Kidney (tissue), 14 donors: ENCODE measurements around the gene RNASE1. TPM values are rescaled to one million over a fixed set of nuclear protein-coding genes. Genes with fewer than 3 reads are reported as not detected.

Experiments
- DNase-seq, 5 donors: peaks; one replicate each; pipeline ENCODE4 v3.0.0-alpha.2; 2013 to 2020
- FAIRE-seq: peaks from 2 replicates; lab custom pipeline; 2012; peaks lifted over from hg19 to GRCh38; lab: Jason Lieb, UNC
- H3K27ac ChIP-seq, 2 donors: one replicate each; pipeline ENCODE4 v1.7.0; 2013; ENCODE audit warnings: low read depth in 2 of 2, low read length in 2 of 2, inconsistent platforms in 1 of 2
- H3K27me3 ChIP-seq: one replicate; pipeline ENCODE4 v1.7.1; 2013; ENCODE audit warnings: low read length, inconsistent platforms; ENCODE audit not compliant: control insufficient read depth, insufficient read depth
- H3K36me3 ChIP-seq, 3 donors: one replicate each; pipeline versions ENCODE4 v1.7.0 to v1.7.1; 2013; ENCODE audit warnings: low read length in 3 of 3, control low read depth in 1 of 3, inconsistent platforms in 1 of 3; ENCODE audit not compliant: insufficient read depth in 3 of 3, control insufficient read depth in 2 of 3
- H3K4me1 ChIP-seq, 3 donors: one replicate each; pipeline versions ENCODE4 v1.7.0 to v1.7.1; 2013; ENCODE audit warnings: low read length in 3 of 3, inconsistent platforms in 1 of 3, low read depth in 1 of 3; ENCODE audit not compliant: control insufficient read depth in 2 of 3, insufficient read depth in 2 of 3
- H3K4me3 ChIP-seq, 3 donors: one replicate each; pipeline versions ENCODE4 v1.7.0 to v1.8.1; 2013; ENCODE audit warnings: low read length in 3 of 3, control low read depth in 1 of 3, inconsistent platforms in 1 of 3
- H3K9ac ChIP-seq, 3 donors: one replicate each; pipeline versions ENCODE4 v1.7.0 to v1.7.1; 2013; ENCODE audit warnings: low read length in 3 of 3, control low read depth in 1 of 3, inconsistent platforms in 1 of 3
- H3K9me3 ChIP-seq, 3 donors: one replicate each; pipeline versions ENCODE4 v1.7.0 to v1.7.1; 2013; ENCODE audit warnings: low read length in 3 of 3, control low read depth in 1 of 3, inconsistent platforms in 1 of 3; ENCODE audit not compliant: control insufficient read depth in 2 of 3, insufficient read depth in 1 of 3
- intact Hi-C: fragments of 100-400 bp; cut with DNase I; formaldehyde crosslinking; loops from one replicate; pipeline ENCODE4 v1.11.1; 2022
- polyA plus RNA-seq: library from polyadenylated mRNA; stranded (reverse); fragments of 350-450 nt; fragmentation: Illumina TruSeq; extraction: RNeasy Lipid Tissue Mini Kit (QIAGEN cat#74804); gene quantifications from one replicate; pipeline ENCODE4 v1.2.3, GENCODE V29; 2014; ENCODE audit warnings: low read depth, low replicate concordance; ENCODE audit not compliant: insufficient read depth
- total RNA-seq: library from RNA; stranded (reverse); fragmentation: NEBNext Ultra II Directional; extraction: Animal tissue kit (Norgen Biotek cat#: 25700); gene quantifications from one replicate; pipeline ENCODE4 v1.2.1, GENCODE V29; 2021
- TF ChIP-seq, protein P1 (sequence below): IDR thresholded peaks from 3 replicates; pipeline ENCODE4 v1.5.1; 2012; ENCODE audit warnings: mild to moderate bottlenecking, moderate library complexity, borderline replicate concordance; ENCODE audit not compliant: insufficient read depth; ENCODE audit errors: extremely low read depth
- donor health status: control.
- donor health status: control.
- donor health status: control.
- donor health status: control.
- donor health status: control.
- donor health status: DM: yes; HTN: yes; CAD: no.
- donor health status: Normal renal cell carcinoma (clear cell type).

The RNASE1 gene
- total and polyA plus RNA-seq, 2 donors from 2014 or later: 201 to 476 TPM

DNA sequence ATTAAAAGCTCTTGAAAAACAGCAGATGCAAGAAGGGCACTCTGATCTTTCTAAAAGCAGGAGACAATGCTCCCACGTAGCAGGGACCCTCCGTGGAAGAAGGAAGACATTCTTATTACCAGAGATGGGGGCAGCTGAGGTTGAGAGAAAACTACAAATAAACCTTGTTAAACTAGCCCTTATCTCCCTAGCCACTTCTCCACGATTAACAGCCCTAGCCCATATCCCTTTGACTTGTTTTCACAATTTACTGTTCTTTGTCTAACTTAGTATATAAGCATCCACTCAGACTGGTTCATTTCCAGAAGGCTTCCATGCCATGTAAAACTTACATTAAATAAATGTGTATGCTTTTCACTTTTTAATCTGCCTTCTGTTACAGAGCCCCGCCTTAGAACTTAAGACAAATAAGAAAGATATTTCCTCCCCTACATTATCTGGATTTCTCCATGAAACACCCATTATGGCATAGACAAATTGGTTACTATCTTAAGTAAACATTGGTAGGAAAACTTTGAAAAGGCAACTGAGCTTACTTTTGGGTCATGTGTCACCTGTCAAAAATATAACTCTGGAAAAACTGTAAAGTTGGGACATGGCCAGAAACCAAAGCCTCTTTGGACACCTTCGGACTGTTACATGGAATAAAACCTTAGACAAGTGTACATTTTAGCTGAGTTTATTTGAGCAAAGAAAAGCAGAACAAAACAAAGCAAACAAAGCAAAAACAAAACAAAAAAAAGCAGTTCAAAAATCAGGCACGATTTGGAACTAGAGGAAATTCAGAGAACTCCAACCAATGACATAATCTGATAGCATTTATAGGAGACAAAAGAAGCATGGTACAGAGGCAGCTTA lies 4.9 kb upstream of the RNASE1 start:
- no peaks in the 10 kb centered on the region for H3K36me3 ChIP-seq
- TF ChIP-seq, protein P1, sequence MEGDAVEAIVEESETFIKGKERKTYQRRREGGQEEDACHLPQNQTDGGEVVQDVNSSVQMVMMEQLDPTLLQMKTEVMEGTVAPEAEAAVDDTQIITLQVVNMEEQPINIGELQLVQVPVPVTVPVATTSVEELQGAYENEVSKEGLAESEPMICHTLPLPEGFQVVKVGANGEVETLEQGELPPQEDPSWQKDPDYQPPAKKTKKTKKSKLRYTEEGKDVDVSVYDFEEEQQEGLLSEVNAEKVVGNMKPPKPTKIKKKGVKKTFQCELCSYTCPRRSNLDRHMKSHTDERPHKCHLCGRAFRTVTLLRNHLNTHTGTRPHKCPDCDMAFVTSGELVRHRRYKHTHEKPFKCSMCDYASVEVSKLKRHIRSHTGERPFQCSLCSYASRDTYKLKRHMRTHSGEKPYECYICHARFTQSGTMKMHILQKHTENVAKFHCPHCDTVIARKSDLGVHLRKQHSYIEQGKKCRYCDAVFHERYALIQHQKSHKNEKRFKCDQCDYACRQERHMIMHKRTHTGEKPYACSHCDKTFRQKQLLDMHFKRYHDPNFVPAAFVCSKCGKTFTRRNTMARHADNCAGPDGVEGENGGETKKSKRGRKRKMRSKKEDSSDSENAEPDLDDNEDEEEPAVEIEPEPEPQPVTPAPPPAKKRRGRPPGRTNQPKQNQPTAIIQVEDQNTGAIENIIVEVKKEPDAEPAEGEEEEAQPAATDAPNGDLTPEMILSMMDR: no peak
- DNase-seq (no peak), FAIRE-seq (no peak)
- no peaks in the 10 kb centered on the region for H3K9me3 ChIP-seq
- no peak overlapping the region for H3K9ac ChIP-seq
- no peaks in the 10 kb centered on the region for H3K27me3 ChIP-seq
- no peak overlapping the region for H3K4me3 ChIP-seq
- H3K27ac ChIP-seq: no peak overlapping the region
- intact Hi-C loops: no loop called here
- H3K4me1 ChIP-seq: peaks cover 0 to 3% (median 0%) of the 10 kb centered on the region in 3 donors

DNA sequence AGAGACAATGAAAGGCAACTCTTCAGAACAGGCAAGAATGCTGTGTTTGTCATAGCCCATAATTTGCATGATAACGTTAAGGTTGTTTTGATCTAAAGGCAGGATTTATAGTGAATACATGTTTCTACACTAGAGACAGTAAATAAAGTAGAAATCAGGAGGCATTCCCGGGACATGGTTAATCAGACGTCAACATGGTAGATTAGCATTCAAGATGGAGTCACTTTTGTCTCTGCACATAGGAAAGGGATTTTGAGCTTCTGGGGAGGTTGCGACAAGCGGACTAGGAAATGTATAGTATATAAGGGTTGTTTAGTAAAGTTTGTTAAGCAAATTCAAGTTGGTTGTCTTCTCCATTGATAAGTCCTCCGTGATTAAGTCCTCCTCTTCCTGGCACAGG lies 2.8 kb upstream of the RNASE1 start:
- DNase-seq (no peak), FAIRE-seq (no peak)
- intact Hi-C loops: no loop called here
- TF ChIP-seq, protein P1: no peak
- Histone ChIP-seq H3K36me3 (no peaks in the 10 kb centered on the region), H3K9me3 (no peaks in the 10 kb centered on the region), H3K27ac (no peak overlapping the region), H3K4me1 (peaks cover 0 to 6% (median 0%) of the 10 kb centered on the region in 3 donors), H3K27me3 (no peaks in the 10 kb centered on the region), H3K9ac (no peak overlapping the region), H3K4me3 (no peak overlapping the region)

DNA sequence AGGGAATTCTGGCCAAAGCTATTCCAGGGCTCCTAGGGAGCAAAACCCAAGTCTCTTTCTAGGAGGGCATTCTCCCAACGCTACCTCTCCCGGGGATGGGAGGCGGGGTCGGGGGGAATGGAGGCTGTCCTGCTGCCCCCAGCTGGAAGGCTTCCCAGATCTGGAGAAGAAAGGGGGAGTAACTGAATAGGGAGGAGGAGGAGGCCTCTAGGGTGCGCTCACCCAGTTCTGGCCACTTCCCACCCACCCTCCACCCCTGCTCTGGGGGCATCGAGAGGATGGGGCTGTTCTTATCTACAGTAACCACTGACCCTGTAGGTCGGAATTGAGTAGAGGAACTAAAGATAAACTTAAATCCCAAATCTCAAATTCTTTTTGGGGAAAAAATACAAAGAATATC lies 579 bp upstream of the RNASE1 start:
- H3K27me3 ChIP-seq: no peaks in the 10 kb centered on the region
- intact Hi-C loops: no loop called here
- peak overlapping the region in 1 of 3 donors; percentile 53 for H3K4me3 ChIP-seq
- FAIRE-seq (no peak), DNase-seq (no peak)
- H3K36me3 ChIP-seq: no peaks in the 10 kb centered on the region
- H3K27ac ChIP-seq: no peak overlapping the region
- H3K9ac ChIP-seq: no peak overlapping the region
- TF ChIP-seq, protein P1: no peak
- peaks cover 0 to 4% (median 0%) of the 10 kb centered on the region in 3 donors for H3K4me1 ChIP-seq
- no peaks in the 10 kb centered on the region for H3K9me3 ChIP-seq
